Gastroesophageal sphincter (tissue), 3 donors: ENCODE data around the gene GALNT18.

ENCODE experiments used
- CTCF ChIP-seq, 4 experiments: fragments of 200-600 bp in 2 of 4; fragments of 450-650 bp in 2 of 4; sonication (generic) in 1 of 4; IDR thresholded peaks; one replicate each; pipeline ENCODE4 v1.5.1; 2017 to 2019; ENCODE audit warnings: antibody characterized with exemption in 4 of 4, mild to moderate bottlenecking in 2 of 4, moderate library complexity in 2 of 4
- POLR2A ChIP-seq, 2 donors: fragments of 450-650 bp; IDR thresholded peaks; one replicate each; pipeline ENCODE4 v1.6.1; 2017; ENCODE audit warnings: antibody characterized with exemption in 2 of 2, mild to moderate bottlenecking in 2 of 2, moderate library complexity in 1 of 2

- no peak for TF ChIP-seq CTCF (IDR thresholded peaks at IDR 0.05)
- no peak for TF ChIP-seq POLR2A (IDR thresholded peaks at IDR 0.05)
Observed at GRCh38 chr11:11505190-11505589, 116.6 kb downstream of the GALNT18 start.
